Hippocampal formation (tissue), 2 donors: ENCODE data around the gene TMEM116.
"Not testable (repeated sequence)": the region's sequence is repeated elsewhere in the genome, so short reads cannot be mapped to it uniquely, and the experiment has no call there.

ENCODE experiments used
- DNase-seq, 2 donors: peaks; one replicate each; lab custom pipeline; 2025; lab: John Stamatoyannopoulos, UW

The TMEM116 gene

DNA sequence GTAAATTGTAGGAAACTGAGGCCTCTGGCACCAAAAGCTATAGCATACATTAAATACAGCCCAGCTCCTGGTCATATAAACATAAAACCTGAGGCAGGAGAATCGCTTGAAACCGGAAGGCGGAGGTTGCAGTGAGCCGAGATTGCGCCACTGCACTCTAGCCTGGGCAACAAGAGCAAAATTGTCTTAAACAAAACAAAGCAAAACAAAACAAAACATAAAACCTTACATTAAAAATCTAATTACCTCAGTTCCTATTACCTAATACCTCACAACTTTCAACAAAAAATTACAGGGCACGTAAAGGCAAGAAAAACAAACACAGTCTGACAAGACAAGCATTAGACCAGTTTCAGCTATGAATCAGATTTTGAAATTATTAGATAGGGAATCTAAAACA lies 36.7 kb downstream of the TMEM116 start:
- no peak for DNase-seq

DNA sequence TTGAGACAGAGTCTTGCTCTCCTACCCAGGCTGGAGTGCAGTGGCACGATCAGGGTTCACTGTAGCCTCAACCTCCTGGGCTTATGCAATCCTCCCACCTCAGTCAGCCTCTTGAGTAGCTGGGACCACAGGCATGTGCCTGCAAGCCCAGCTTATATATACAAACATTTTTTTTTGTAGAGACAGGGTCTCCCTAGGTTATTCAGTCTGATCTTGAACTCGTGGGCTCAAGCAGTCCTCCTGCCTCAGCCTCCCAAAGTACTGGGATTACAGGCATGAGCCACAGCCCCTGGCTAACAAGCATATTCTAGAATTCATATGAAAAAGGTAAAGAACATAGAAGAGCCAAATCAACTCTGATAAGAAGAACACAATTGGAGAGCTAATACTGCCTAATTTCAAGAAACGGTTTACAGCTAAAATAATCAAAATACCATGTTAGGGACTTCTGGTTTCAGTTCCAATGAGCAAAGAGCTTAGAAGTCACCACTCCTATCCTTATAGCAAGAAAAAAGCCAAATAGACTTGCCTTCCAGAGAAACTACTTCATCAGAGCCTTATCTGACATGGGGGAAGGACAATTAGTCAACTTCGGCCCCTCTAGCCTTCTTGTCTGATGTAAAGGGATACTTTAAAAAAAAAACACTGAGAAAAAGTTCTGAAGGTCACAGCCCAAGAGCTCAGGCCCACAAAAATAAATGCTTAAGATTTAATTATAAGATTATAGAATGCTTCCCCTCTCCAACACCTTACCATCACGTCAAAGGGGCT lies 37.6 kb downstream of the TMEM116 start:
- no peak for DNase-seq

GRCh38 chr12:111971800-111972199 lies 41.2 kb downstream of the TMEM116 start:
- DNase-seq = no peak

DNA sequence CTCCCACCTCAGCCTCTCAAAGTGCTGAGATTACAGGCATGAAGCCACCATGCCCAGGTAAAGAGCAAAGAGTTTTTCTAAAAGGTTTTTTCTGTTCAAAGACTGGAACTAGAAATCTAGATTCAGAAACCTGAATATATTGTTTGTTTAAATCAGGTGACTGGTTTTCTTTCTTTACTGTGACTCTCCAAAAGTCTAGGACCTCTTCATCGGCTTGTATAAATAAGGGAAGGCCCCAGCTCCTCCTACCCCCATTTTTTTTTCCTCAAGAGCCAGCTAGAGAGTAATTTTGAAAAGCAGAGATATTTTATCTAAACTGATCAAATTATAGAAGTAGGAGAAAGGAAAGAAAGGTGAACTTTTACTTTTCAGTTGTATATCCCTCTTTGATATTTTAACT lies 48.0 kb downstream of the TMEM116 start:
- no peak for DNase-seq

GRCh38 chr12:111959518-111959917 lies 53.4 kb downstream of the TMEM116 start:
- DNase-seq = not testable (repeated sequence)

GRCh38 chr12:111957224-111957623 lies 55.7 kb downstream of the TMEM116 start:
- DNase-seq = not testable (repeated sequence)

GRCh38 chr12:111954969-111955368 lies 58.0 kb downstream of the TMEM116 start:
- DNase-seq = no peak

DNA sequence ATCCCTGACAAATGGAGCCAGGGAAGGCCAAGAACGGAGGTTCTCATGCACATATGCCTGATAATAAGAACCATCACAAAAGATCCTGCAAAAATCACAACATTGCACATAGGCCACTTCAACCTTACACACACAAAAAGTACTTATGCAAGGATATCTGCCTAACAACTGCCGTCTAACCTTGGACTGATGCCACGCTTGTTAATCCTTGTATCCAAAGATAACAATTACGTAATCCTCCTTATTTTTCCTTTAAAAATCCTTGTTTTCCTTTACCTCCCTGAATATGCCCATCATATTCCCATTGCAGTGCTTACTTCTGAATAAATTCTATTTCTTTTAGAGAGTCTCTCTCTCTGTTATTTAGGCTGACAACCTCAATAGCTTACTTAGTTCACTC lies 59.5 kb downstream of the TMEM116 start:
- no peak for DNase-seq

- DNase-seq = not testable (repeated sequence)
Measured at GRCh38 chr12:111952084-111952787, 60.7 kb downstream of the TMEM116 start.

DNA sequence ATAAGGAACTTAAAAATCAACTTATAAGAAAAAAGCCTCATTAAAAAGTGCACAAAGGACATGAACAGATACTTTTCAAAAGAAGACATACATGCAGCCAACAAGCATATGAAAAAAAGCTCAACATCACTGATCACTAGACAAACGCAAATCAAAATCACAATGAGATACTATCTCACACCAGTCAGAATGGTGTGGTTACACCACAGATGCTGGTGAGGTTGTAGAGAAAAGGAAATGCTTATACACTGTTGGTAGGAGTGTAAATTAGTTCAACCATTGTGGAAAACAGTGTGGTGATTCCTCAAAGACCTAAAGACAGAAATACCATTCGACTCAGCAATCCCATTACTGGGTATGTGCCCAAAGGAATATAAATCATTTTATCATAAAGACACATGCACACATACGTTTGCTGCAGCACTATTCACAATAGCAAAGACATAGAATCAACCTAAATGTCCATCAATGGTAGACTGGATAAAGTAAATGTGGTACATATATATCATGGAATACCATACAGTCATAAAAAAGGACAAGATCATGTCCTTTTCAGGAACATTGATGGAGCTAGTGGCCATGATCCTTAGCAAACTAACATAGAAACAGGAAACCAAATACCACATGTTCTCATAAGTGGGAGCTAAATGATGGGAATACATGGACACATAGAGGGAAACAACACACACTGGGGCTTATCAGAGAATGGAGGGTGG lies 61.8 kb downstream of the TMEM116 start:
- not testable (repeated sequence) for DNase-seq

GRCh38 chr12:111943929-111944328 lies 69.0 kb downstream of the TMEM116 start:
- no peak for DNase-seq

DNA sequence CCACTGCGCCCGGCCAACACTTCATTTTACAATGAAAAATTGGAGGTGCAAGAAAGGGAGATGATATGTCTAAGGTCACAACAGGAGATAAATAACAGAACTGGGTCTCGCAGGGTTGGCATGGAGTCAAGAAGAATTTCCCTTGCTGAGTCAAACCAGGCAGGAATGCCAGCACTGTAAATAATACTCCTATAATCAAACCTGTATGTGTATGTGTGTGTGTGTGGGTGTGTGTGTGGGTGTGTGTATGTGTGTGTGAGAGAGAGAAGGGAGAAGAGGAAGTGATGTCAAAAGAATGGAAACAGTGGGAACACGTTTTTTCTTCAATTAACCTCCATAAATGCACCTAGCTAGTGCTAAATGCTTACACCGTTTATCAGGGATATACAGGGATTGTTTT lies 70.4 kb downstream of the TMEM116 start:
- DNase-seq = no peak

DNA sequence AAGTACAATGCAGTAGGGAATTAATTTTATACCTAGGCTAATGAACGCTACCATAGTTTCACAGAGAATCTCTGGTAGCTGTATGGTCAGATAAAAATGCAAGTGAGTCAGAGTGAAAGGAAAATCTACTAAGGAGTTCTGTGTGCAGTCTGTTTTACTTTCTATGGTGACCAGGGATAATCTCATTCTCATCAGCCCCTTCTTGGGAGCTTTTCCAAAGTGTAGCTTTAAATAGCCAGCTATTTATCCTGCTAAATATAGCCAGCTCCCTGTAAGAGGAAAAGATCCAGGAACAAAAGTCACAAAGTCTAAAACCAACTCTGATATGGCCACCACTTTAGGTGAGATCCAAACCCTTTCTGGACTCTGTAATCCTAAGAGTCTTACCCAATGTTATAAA lies 75.5 kb downstream of the TMEM116 start:
- DNase-seq = no peak

DNA sequence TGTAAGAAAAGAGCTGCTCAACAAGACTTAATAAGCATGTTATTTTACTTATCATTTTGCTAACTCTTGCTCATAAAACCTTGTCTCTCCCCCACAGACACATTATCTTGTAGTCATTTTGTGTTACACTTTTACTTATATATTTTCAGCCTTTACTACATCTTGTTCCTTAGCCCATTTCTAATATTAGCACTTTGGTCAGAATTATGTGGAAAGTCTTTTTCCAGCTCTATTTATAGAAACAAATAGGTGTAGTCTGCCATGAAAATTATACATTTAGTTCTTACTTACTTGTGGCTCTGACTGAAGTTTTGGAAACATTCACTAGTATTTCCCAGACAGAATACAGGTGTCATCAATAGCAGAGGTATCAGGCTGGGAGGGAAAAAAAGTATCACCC lies 76.1 kb downstream of the TMEM116 start:
- no peak for DNase-seq

GRCh38 chr12:111932241-111932640 lies 80.7 kb downstream of the TMEM116 start:
- no peak for DNase-seq

GRCh38 chr12:111927346-111927745 lies 85.6 kb downstream of the TMEM116 start:
- DNase-seq = no peak

DNA sequence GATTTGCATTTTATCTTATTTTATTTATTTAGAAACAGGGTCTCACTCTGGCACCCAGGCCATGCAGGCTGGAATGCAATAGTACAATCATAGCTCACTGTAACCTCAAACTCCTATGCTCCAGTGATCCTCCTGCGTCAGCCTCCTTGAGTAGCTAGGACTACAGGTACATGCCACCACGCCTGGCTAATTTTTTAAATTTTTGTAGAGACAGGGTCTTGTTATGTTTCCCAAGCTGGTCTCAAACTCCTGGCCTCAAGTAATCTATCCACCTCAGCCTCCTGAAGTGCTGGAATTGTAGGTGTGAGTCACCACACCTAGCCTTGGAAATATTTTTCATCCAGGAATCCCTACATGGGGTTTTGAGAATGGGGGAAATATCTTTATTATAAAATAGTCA lies 86.3 kb downstream of the TMEM116 start:
- no peak for DNase-seq

DNA sequence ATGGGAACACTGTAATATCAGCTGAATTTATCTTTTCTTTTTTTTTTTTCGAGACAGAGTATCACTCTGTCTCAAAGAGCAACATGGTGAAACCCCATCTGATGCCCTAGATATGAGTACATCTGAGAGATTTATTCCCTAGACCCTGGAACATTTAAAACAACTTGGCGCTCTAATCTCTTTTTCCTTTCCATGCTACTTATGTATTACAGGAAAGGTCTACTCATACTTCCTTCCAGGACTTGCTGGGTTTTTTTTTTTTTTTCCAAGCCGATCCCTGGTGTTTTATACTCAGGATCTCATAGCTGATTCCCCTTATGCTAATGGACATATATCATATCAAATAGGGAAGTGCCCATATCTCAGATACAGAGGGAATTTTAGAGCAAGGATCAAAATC lies 87.8 kb downstream of the TMEM116 start:
- no peak for DNase-seq

DNA sequence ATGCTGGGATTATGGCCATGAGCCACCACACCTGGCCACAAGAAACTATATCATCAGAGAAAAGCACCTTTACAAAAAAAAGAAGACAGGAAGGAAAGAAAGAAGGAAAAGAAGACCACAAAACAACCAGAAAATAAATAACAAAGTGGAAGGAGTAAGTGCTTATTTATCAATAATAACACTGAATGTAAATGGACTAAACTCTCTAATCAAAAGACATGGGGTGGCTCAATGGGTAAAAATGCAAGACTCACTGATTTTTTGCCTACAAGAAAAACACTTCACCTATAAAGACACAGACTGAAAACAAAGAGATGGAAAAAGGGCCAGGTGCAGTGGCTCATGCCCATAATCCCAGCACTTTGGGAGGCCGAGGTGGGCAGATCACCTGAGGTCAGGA lies 105.2 kb downstream of the TMEM116 start:
- no peak for DNase-seq

DNA sequence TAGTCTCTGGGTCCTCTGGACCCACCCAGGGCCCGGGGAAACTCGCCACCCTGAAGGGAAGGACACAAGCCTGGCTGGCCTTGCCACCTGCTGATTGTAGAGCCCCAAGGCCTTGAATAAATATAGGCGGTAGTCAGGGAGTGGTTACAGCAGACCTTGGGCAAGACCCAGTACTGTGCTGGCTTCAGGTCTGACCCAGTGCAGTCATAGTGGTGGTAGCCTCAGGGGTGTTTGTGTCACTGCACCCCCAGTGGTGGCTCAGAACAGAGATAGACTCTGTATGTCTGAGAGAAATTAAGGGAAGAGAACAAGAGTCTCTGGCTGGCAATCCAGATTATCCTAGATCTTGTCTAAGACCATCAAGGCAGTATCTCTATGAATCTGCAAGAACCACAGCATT lies 107.5 kb downstream of the TMEM116 start:
- no peak for DNase-seq

DNA sequence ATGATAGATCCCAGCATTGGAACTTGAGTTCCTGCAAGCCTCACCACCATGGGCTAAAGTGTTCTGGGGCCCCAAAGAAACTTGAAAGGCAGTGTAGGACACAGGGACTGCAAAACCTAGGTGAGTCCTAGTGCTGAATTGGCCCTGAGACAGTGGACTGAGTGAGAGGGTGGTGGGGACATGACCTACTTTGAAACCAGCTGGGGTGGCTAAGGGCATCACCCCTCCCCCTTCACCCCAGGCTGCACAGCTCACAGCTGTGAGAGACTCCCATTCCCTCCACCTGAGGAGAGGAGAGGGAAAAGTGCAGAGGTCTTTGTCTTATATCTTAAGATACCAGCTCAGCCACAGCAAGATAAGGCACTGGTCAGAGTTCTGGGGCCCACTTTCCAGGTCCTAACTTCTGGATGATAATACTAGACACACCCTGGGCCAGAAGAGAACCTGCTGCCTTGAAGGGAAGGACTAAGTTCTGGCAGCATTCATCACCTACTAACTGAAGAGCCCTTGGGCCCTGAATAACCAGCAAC lies 108.5 kb downstream of the TMEM116 start:
- no peak for DNase-seq

DNA sequence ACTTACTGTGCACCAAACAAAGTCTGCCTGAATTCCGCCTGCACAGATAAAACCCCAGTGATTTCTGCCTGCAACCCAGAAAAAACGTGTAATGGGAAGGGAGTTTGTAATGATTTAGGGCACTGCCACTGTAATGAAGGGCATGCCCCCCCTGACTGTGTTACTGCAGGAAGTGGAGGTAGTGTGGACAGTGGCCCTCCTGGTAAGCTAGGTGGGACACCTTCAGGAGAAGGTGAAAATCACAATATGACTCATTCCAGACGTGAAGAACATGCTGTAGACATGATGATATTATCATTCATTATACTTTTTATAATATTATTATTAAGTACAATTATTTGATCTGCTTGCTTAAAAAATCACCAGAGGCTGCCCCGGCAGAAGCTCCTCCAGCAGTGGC lies 111.8 kb downstream of the TMEM116 start:
- DNase-seq = no peak

- no peak for DNase-seq
Measured at GRCh38 chr12:111894556-111894955, 118.4 kb downstream of the TMEM116 start.
